ENCODE measurements around the gene BMP8A. TPM values are rescaled to one million over a fixed set of nuclear protein-coding genes. Genes with fewer than 3 reads are reported as not detected.
"Not testable (repeated sequence)": the region's sequence is repeated elsewhere in the genome, so short reads cannot be mapped to it uniquely, and the experiment has no call there.

BMP8A gene
- total RNA-seq, 1 experiment from 2014 or later = not detected

DNA sequence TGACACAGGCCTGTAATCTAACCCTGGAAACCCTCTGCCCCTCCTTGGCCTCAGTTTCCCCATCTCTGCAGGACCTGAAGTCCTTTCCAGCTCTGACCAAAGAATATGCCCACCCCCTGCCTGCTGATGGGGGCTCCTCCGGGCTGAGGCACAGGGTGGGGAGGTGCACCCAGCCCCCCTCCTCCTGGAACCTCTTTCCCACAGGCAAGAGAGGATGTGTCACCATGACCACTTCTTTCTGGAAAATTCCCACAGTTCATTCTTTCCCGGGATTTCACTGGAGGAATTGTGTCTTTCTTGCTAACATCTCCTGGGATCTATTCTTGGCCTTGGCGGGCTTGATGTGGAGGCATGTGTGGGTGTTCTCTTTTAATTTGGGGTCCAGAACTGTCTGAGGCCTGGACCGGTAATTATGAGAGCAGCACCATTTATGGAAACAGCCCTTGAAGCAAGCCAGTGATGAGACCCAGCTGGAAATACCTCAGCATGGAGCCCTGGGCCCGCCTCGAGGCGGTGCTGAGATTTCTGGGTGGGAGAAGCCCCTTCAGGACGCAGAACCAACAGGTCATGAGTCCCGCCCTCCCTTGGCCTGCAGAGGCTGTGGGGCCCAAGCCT is 6.8 kb downstream of the BMP8A start:
- DNase-seq (ENCODE audit: low read depth); in situ Hi-C loops (cut with HindIII; ENCODE audit: low pct_unique_long_range_greater_than_20kb, low sequenced_read_pairs): not testable (repeated sequence)

GRCh38 chr1:39498821-39499220 is 7.4 kb downstream of the BMP8A start:
- in situ Hi-C loops (cut with HindIII; ENCODE audit: low pct_unique_long_range_greater_than_20kb, low sequenced_read_pairs); DNase-seq (ENCODE audit: low read depth): not testable (repeated sequence)

DNA sequence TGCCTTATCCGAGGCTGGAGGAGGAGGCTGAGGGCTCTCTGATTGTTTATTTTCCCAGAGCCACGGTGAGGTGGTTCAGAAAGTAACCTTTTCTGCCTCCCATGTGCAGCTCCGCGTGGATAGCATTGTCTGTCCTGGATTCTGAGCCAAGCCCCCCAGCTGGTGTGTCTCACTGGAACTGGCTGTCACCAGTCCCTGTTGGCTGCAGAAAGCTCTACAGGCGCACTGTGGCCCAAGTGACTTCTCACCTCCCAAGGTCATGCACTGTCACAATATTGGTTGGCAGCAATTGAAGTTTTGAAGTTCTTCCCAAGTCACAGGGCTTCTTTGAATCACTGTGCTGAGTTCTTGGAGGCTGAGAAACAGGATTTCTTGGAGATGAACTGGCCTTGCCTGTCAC is 8.2 kb downstream of the BMP8A start:
- DNase-seq (ENCODE audit: low read depth) = no peak
- in situ Hi-C loops (cut with HindIII; ENCODE audit: low pct_unique_long_range_greater_than_20kb, low sequenced_read_pairs) = no loop called here

DNA sequence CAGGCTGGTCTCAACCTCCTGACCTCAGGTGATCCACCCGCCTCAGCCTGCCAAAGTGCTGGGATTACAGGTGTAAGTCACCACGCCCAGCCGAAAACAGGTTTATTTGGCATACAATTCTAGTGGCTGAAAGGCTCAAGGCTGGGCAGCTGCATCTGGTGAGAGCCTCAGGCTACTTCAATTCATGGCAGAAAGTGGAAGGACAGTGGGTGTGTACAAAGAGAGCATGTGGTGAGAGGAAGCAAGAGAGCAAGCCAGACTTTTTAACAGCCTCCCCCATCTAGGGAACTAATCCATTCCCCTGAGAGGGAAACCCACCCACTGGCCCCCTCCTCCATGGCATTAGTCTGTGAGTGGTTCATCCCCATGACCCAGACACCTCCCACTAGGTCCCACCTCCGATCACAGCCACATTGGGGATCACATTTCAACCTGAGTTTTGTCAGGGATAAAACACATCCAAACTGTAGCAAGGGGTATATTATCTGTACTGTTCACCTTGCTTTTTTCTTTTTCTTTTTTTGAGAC is 9.5 kb downstream of the BMP8A start:
- no peak for DNase-seq (ENCODE audit: low read depth)
- in situ Hi-C loops (cut with HindIII; ENCODE audit: low pct_unique_long_range_greater_than_20kb, low sequenced_read_pairs) = no loop called here

- in situ Hi-C loops (cut with HindIII; ENCODE audit: low pct_unique_long_range_greater_than_20kb, low sequenced_read_pairs) = no loop called here
- no peak for DNase-seq (ENCODE audit: low read depth)
These were observed 10.2 kb downstream of the BMP8A start for GRCh38 chr1:39501666-39502065.

- in situ Hi-C loops (cut with HindIII; ENCODE audit: low pct_unique_long_range_greater_than_20kb, low sequenced_read_pairs); DNase-seq (ENCODE audit: low read depth): not testable (repeated sequence)
These were observed 13.0 kb downstream of the BMP8A start for GRCh38 chr1:39504436-39504835.

GRCh38 chr1:39505289-39505688 is 13.9 kb downstream of the BMP8A start:
- DNase-seq (ENCODE audit: low read depth) = no peak
- in situ Hi-C loops (cut with HindIII; ENCODE audit: low pct_unique_long_range_greater_than_20kb, low sequenced_read_pairs) = no loop called here

GRCh38 chr1:39507230-39507928 is 15.9 kb downstream of the BMP8A start:
- no peak for DNase-seq (ENCODE audit: low read depth)
- in situ Hi-C loops (cut with HindIII; ENCODE audit: low pct_unique_long_range_greater_than_20kb, low sequenced_read_pairs) = no loop called here

DNA sequence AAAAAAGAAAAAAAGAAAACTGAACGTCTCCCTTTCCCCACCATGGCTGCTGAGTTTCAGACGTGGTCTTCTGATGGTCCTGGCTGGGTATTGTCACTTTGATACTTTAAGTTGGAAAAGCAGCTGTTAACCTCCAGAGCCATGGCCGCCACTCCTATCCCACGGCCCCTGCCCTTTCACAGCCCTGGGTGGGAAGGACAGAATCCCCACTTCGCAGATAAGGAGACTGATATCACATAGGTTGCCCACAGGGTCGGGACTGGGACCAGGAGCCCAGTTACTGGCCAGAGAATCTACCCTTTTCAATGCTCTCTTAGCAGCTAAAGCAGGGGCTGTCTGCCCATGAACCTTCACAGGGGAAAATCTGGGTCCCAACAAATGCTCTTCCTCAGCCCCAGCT is 16.8 kb downstream of the BMP8A start:
- in situ Hi-C loops (cut with HindIII; ENCODE audit: low pct_unique_long_range_greater_than_20kb, low sequenced_read_pairs) = no loop called here
- no peak for DNase-seq (ENCODE audit: low read depth)

- in situ Hi-C loops (cut with HindIII; ENCODE audit: low pct_unique_long_range_greater_than_20kb, low sequenced_read_pairs) = no loop called here
- DNase-seq (ENCODE audit: low read depth) = no peak
These were observed 17.4 kb downstream of the BMP8A start for GRCh38 chr1:39508857-39509305.

GRCh38 chr1:39509360-39510009 is 18.0 kb downstream of the BMP8A start:
- in situ Hi-C loops (cut with HindIII; ENCODE audit: low pct_unique_long_range_greater_than_20kb, low sequenced_read_pairs) = no loop called here
- DNase-seq (ENCODE audit: low read depth) = no peak

- in situ Hi-C loops (cut with HindIII; ENCODE audit: low pct_unique_long_range_greater_than_20kb, low sequenced_read_pairs); DNase-seq (ENCODE audit: low read depth): not testable (repeated sequence)
These were observed 19.2 kb downstream of the BMP8A start for GRCh38 chr1:39510570-39511186.

DNA sequence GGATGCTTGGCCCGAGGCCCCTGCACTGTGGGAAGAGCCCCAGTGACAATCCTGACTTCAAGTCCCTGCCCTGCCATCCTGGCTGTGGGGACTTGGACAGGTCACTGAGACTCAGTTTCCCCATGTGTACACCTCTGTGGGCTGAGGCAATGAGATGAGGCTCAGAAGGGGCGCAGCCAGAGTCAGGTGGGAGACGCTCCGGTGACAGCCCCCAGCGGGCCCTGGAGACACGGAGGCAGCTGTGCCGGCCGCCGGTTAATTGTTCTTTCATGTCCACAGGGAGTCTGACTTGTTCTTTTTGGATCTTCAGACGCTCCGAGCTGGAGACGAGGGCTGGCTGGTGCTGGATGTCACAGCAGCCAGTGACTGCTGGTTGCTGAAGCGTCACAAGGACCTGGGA is 20.0 kb downstream of the BMP8A start:
- in situ Hi-C loops (cut with HindIII; ENCODE audit: low pct_unique_long_range_greater_than_20kb, low sequenced_read_pairs); DNase-seq (ENCODE audit: low read depth): not testable (repeated sequence)

GRCh38 chr1:39512234-39512847 is 20.9 kb downstream of the BMP8A start:
- in situ Hi-C loops (cut with HindIII; ENCODE audit: low pct_unique_long_range_greater_than_20kb, low sequenced_read_pairs); DNase-seq (ENCODE audit: low read depth): not testable (repeated sequence)

DNA sequence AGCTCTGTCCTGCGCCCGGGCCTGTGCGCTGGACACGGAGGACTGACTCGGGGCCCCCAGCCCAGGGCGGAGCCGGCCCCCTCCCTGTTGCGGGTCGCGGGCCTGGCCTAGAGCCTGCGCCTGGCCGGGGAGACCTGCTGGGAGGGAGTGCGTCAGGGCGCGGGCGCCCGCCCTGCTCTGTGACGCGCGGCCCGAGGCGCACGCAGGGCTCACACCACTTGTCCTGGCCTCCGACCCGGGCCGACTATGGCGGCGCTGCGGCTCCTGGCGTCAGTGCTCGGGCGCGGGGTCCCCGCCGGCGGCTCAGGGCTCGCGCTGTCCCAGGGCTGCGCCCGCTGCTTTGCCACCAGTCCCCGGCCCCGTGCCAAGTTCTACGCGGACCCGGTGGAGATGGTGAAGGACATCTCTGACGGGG is 23.3 kb downstream of the BMP8A start:
- in situ Hi-C loops (cut with HindIII; ENCODE audit: low pct_unique_long_range_greater_than_20kb, low sequenced_read_pairs); DNase-seq (ENCODE audit: low read depth): not testable (repeated sequence)

DNA sequence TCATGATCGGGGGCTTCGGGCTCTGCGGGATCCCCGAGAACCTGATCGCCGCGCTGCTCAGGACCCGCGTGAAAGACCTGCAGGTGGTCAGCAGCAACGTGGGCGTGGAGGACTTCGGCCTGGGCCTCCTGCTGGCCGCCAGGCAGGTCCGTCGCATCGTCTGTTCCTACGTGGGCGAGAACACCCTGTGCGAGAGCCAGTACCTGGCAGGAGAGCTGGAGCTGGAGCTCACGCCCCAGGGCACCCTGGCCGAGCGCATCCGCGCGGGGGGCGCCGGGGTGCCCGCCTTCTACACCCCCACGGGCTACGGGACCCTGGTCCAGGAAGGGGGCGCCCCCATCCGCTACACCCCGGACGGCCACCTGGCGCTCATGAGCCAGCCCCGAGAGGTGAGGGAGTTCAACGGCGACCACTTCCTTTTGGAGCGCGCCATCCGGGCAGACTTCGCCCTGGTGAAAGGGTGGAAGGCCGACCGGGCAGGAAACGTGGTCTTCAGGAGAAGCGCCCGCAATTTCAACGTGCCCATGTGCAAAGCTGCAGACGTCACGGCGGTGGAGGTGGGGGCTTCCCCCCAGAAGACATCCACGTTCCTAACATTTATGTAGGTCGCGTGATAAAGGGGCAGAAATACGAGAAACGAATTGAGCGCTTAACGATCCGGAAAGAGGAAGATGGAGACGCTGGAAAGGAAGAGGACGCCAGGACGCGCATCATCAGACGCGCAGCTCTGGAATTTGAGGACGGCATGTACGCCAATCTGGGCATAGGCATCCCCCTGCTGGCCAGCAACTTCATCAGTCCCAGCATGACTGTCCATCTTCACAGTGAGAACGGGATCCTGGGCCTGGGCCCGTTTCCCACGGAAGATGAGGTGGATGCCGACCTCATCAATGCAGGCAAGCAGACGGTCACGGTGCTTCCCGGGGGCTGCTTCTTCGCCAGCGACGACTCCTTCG is 24.0 kb downstream of the BMP8A start:
- in situ Hi-C loops (cut with HindIII; ENCODE audit: low pct_unique_long_range_greater_than_20kb, low sequenced_read_pairs); DNase-seq (ENCODE audit: low read depth): not testable (repeated sequence)

DNA sequence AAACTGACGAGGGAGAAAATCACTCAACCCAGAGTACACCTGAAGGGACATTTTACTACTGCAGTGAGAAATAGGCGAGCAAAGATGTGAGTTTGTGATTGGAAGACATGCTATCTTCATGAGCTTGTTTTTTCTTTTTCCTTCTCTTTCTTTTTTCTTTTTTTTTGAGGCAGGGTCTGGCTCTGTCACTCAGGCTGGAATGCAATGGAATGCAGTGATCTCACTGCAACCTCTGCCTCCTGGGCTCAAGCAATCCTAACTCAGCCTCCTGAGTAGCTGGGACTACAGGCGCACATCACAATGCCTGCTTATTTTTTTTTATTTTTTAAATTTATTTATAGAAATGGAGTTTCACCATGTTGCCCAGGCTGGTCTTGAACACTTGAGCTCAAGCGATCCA is 25.4 kb downstream of the BMP8A start:
- in situ Hi-C loops (cut with HindIII; ENCODE audit: low pct_unique_long_range_greater_than_20kb, low sequenced_read_pairs); DNase-seq (ENCODE audit: low read depth): not testable (repeated sequence)

Data from Caki2 (cell line).